ENCODE measurements around the gene C1orf21. TPM values are rescaled to one million over a fixed set of nuclear protein-coding genes. Genes with fewer than 3 reads are reported as not detected.

Gene C1orf21
- total RNA-seq, 6 experiments from 2014 or later = 4.3 to 29.2 (median 13.1) TPM

- WGBS (ENCODE audit: insufficient coverage, low coverage, low lambda C conversion rate, missing lambda C conversion rate) = 45% methylated on average over 2 of the region's 2 CpGs
- TF ChIP-seq POLR2A (IDR thresholded peaks at IDR 0.05) (no peak), CTCF (IDR thresholded peaks at IDR 0.05) (no peak)
- ATAC-seq = peak; percentile 23 to 69 (median 46)
- peaks cover 0 to 5% (median 0%) of the 10 kb centered on the region in 4 donors for H3K4me1 ChIP-seq
- DNase-seq = peak in 2 of 3 donors; percentile 36 to 69
- H3K27me3 ChIP-seq = no peaks in the 10 kb centered on the region
- H3K27ac ChIP-seq = no peak overlapping the region
- H3K4me3 ChIP-seq = no peak overlapping the region
- no peaks in the 10 kb centered on the region for H3K36me3 ChIP-seq
- H3K9me3 ChIP-seq = no peaks in the 10 kb centered on the region
- intact Hi-C loops (cut with DNase I) = no loop called here
Measured at GRCh38 chr1:184641894-184642293, 255.1 kb downstream of the C1orf21 start.

- H3K9me3 ChIP-seq = no peaks in the 10 kb centered on the region
- no peaks in the 10 kb centered on the region for H3K27me3 ChIP-seq
- H3K4me1 ChIP-seq = peaks cover 0 to 5% (median 0%) of the 10 kb centered on the region in 4 donors
- intact Hi-C loops (cut with DNase I) = no loop called here
- no peak overlapping the region for H3K4me3 ChIP-seq
- H3K36me3 ChIP-seq = no peaks in the 10 kb centered on the region
- DNase-seq (no peak), ATAC-seq (no peak)
- no peak overlapping the region for H3K27ac ChIP-seq
- TF ChIP-seq POLR2A (IDR thresholded peaks at IDR 0.05) (no peak), CTCF (IDR thresholded peaks at IDR 0.05) (no peak)
- WGBS (ENCODE audit: insufficient coverage, low coverage, low lambda C conversion rate, missing lambda C conversion rate) = 40% methylated on average over 1 of the region's 1 CpG
Measured at GRCh38 chr1:184643661-184644060, 256.8 kb downstream of the C1orf21 start.

- Histone ChIP-seq H3K27me3 (no peaks in the 10 kb centered on the region), H3K9me3 (no peaks in the 10 kb centered on the region), H3K36me3 (no peaks in the 10 kb centered on the region), H3K4me1 (peaks cover 0 to 5% (median 0%) of the 10 kb centered on the region in 4 donors), H3K27ac (no peak overlapping the region), H3K4me3 (no peak overlapping the region)
- intact Hi-C loops (cut with DNase I) = no loop called here
- DNase-seq (no peak), ATAC-seq (no peak)
- TF ChIP-seq CTCF (IDR thresholded peaks at IDR 0.05) (no peak), POLR2A (IDR thresholded peaks at IDR 0.05) (no peak)
- 86% methylated on average over 2 of the region's 11 CpGs for WGBS (ENCODE audit: insufficient coverage, low coverage, low lambda C conversion rate, missing lambda C conversion rate)
Measured at GRCh38 chr1:184644771-184645170, 257.9 kb downstream of the C1orf21 start.

- 95% methylated on average over 3 of the region's 3 CpGs for WGBS (ENCODE audit: insufficient coverage, low coverage, low lambda C conversion rate, missing lambda C conversion rate)
- intact Hi-C loops (cut with DNase I) = no loop called here
- ATAC-seq = no peak
- Histone ChIP-seq H3K36me3 (no peaks in the 10 kb centered on the region), H3K4me3 (no peak overlapping the region), H3K27ac (no peak overlapping the region), H3K4me1 (peaks cover 0 to 5% (median 0%) of the 10 kb centered on the region in 4 donors), H3K9me3 (no peaks in the 10 kb centered on the region), H3K27me3 (no peaks in the 10 kb centered on the region)
- TF ChIP-seq CTCF (IDR thresholded peaks at IDR 0.05) (no peak), POLR2A (IDR thresholded peaks at IDR 0.05) (no peak)
- DNase-seq = no peak
Measured at GRCh38 chr1:184646178-184646701, 259.4 kb downstream of the C1orf21 start.
